Right lobe of liver (tissue), 6 donors: ENCODE data around the gene BBS2. TPM values are rescaled to one million over a fixed set of nuclear protein-coding genes. Genes with fewer than 3 reads are reported as not detected.

Experiments
- ATAC-seq, 4 donors: fragments of 200-7000 bp; cut with Tn5 transposase; one replicate each; pipeline ENCODE4 v1.9.1; 2020; ENCODE audit warnings: mild to moderate bottlenecking in 4 of 4, moderate library complexity in 4 of 4
- DNase-seq, 3 donors: peaks; one replicate each; pipeline ENCODE4 v3.0.0-alpha.2; 2020
- H3K27ac ChIP-seq, 3 donors: fragments of 200-600 bp; one replicate each; pipeline ENCODE4 v1.8.0; 2022
- H3K27me3 ChIP-seq, 2 donors: fragments of 200-600 bp; one replicate each; pipeline ENCODE4 v1.8.0; 2022
- H3K36me3 ChIP-seq, 4 donors: fragments of 200-600 bp; sonication (generic) in 1 of 4; one replicate each; pipeline versions ENCODE4 v1.5.1 to v1.8.0; 2017 to 2022; ENCODE audit warnings: control low read depth in 1 of 4
- H3K4me1 ChIP-seq, 4 donors: fragments of 200-600 bp; sonication (generic) in 1 of 4; one replicate each; pipeline versions ENCODE4 v1.5.1 to v1.8.0; 2017 to 2022; ENCODE audit warnings: control low read depth in 1 of 4
- H3K4me3 ChIP-seq, 3 donors: fragments of 200-600 bp; one replicate each; pipeline ENCODE4 v1.8.0; 2022
- H3K9me3 ChIP-seq, 4 donors: fragments of 200-600 bp; sonication (generic) in 1 of 4; one replicate each; pipeline versions ENCODE4 v1.5.1 to v1.8.0; 2017 to 2022; ENCODE audit warnings: control low read depth in 1 of 4
- POLR2A ChIP-seq: fragments of 450-650 bp; IDR thresholded peaks from one replicate; pipeline ENCODE4 v1.6.1; 2017; ENCODE audit warnings: antibody characterized with exemption, mild to moderate bottlenecking
- WGBS: methylation state at CpG from one replicate; pipeline ENCODE4 v1.1.6; 2018; ENCODE audit warnings: low coverage, low lambda C conversion rate; ENCODE audit not compliant: insufficient coverage; ENCODE audit errors: missing lambda C conversion rate; 5-methylcytosine and 5-hydroxymethylcytosine counted together
- intact Hi-C, 2 donors: fragments of 100-400 bp; cut with DNase I; formaldehyde crosslinking; loops; one replicate each; pipeline versions ENCODE4 v1.11.2 to v1.14.1; 2022
- total RNA-seq, 6 experiments: library from RNA; depleted of rRNA in 2 of 6; stranded (reverse); fragments of >200 nt in 2 of 6; fragmentation: NEBNext Ultra II Directional in 3 of 6; extraction: Animal tissue kit (Norgen Biotek cat#: 25700) in 3 of 6; gene quantifications; one replicate each; pipeline versions ENCODE4 v1.1.0 to v1.2.4, GENCODE V29; 2016 to 2023
- TF ChIP-seq, protein P1 (sequence below), 4 donors: fragments of 200-600 bp in 3 of 4; fragments of 450-650 bp in 1 of 4; IDR thresholded peaks; one replicate each; pipeline versions ENCODE4 v1.5.1 to v1.8.0; 2016 to 2022; ENCODE audit warnings: antibody characterized with exemption in 4 of 4, mild to moderate bottlenecking in 2 of 4
- donor health status: DM: no; HTN: yes; CAD: no.
- donor health status: DM: no; HTN: no; CAD: no.
- donor health status: DM: no; HTN: no; CAD: no.
- donor health status: DM: no; HTN: yes; CAD: no.
- donor health status: DM: no; HTN: yes; CAD: no.

The BBS2 gene
- total RNA-seq, 6 experiments from 2014 or later, result 5.6 to 18.4 (median 10.5) TPM

DNA sequence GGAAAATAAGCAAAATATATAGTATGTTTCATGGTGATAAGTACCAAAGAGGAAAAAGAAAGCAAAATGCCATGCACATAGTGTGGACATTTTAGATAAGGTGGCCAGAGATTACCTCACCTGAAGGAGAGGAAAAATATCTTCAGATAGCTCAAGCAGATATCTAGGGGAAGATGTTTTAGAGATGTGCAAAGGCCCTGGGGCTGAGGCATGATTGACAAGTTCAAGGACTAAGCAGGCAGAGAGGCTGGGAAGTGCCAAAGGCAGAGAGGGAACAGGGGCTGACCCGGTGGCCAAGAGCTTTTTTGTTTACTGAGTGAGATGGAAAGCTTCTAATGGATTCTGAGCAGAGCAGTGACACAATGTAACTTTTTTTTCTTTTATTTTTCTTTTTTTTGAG lies 40.6 kb upstream of the BBS2 start:
- 55% methylated on average over 1 of the region's 1 CpG for WGBS
- Histone ChIP-seq H3K4me3 (no peak overlapping the region), H3K9me3 (no peaks in the 10 kb centered on the region), H3K4me1 (no peaks in the 10 kb centered on the region), H3K27me3 (no peaks in the 10 kb centered on the region), H3K36me3 (no peaks in the 10 kb centered on the region), H3K27ac (no peak overlapping the region)
- DNase-seq (no peak), ATAC-seq (no peak)
- no peak for TF ChIP-seq POLR2A
- TF ChIP-seq, protein P1, sequence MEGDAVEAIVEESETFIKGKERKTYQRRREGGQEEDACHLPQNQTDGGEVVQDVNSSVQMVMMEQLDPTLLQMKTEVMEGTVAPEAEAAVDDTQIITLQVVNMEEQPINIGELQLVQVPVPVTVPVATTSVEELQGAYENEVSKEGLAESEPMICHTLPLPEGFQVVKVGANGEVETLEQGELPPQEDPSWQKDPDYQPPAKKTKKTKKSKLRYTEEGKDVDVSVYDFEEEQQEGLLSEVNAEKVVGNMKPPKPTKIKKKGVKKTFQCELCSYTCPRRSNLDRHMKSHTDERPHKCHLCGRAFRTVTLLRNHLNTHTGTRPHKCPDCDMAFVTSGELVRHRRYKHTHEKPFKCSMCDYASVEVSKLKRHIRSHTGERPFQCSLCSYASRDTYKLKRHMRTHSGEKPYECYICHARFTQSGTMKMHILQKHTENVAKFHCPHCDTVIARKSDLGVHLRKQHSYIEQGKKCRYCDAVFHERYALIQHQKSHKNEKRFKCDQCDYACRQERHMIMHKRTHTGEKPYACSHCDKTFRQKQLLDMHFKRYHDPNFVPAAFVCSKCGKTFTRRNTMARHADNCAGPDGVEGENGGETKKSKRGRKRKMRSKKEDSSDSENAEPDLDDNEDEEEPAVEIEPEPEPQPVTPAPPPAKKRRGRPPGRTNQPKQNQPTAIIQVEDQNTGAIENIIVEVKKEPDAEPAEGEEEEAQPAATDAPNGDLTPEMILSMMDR (IDR thresholded peaks at IDR 0.05), result no peak
- intact Hi-C loops, result no loop called here

DNA sequence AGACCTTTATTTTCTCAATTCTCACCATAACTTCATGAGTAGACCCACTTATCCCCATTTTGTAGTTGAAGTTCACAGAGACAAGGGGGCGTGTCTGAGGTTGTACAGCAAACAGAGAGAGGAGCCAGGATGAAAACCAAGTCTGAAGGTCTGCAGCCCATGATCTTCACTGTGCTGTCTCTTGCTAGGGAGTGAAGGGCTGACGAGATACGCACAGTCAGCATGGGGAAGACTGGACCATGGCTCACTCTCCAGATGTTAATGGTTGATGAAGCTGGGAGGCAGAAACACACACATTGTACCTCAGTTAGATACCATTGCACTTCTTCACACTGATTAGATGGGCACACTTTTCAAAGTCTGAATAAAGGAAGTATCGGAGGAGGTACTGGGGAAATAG lies 39.3 kb upstream of the BBS2 start:
- ATAC-seq, result no peak
- Histone ChIP-seq H3K4me1 (no peaks in the 10 kb centered on the region), H3K36me3 (no peaks in the 10 kb centered on the region), H3K4me3 (no peak overlapping the region), H3K27ac (no peak overlapping the region), H3K9me3 (no peaks in the 10 kb centered on the region), H3K27me3 (no peaks in the 10 kb centered on the region)
- no peak for DNase-seq
- TF ChIP-seq, protein P1 (IDR thresholded peaks at IDR 0.05), result no peak
- no peak for TF ChIP-seq POLR2A
- intact Hi-C loops, result no loop called here
- 85% methylated on average over 4 of the region's 4 CpGs for WGBS

DNA sequence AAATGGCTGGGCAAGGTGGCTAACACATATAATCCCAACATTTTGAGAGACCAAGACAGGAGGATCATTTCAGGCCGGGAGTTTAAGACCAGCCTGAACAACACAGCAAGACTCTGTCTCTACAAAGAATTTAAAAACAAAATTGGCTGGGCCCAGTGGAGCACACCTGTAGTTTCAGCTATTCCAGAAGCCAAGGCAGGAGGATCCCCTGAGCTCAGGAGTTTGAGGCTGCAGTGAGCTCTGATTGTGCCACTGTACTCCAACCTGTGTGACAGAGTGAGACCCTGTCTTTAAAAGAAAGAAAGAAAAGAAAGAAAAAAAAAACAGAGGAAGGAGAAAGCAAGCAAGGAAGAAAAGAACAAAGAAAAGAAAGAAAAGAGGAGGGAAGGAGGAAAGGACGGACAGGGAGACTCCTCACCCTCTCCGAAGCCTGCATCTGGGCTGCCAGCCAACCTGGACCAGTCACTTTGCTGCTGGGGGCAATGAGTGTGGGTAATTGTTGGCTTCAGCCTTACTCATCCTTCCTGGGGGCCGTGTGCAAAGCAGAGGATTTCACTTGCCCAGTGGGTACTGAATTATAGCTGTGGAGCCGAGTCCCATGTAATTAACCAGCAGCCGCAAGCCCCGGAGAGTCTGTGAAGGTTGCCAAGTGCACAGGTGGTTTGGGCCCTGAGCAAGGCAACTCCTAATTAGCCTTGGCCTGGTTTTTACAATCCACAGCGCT lies 38.4 kb upstream of the BBS2 start:
- H3K4me1 ChIP-seq, result no peaks in the 10 kb centered on the region
- DNase-seq (no peak), ATAC-seq (no peak)
- no peaks in the 10 kb centered on the region for H3K36me3 ChIP-seq
- H3K27ac ChIP-seq, result no peak overlapping the region
- no peaks in the 10 kb centered on the region for H3K9me3 ChIP-seq
- no peak overlapping the region for H3K4me3 ChIP-seq
- no peaks in the 10 kb centered on the region for H3K27me3 ChIP-seq
- intact Hi-C loops, result no loop called here
- TF ChIP-seq, protein P1 (IDR thresholded peaks at IDR 0.05), result no peak
- TF ChIP-seq POLR2A, result no peak
- WGBS, result 90% methylated on average over 1 of the region's 8 CpGs

DNA sequence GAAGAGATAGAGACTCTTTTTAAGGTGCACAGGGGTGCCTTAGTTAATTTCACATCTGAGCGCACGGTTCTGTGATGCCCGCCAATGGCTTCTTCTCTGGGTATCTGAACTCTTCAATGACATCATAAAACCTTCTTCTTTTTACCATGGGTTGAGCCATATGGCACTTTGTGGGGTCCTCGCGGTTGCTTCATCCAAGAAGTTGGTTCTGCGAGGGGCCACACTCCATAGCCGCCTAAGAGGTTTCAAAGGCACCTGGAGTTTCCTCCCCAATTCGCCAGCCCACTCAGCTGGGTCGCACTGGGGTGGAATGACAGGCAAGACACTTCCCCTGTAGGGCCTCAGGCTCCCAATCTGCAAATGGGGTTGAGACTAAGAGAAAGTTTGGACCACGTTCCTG lies 34.6 kb upstream of the BBS2 start:
- intact Hi-C loops, result no loop called here
- ATAC-seq, result no peak
- DNase-seq, result no peak
- H3K36me3 ChIP-seq, result no peaks in the 10 kb centered on the region
- H3K4me3 ChIP-seq, result no peak overlapping the region
- H3K4me1 ChIP-seq, result peaks cover 0 to 21% (median 8%) of the 10 kb centered on the region in 4 donors
- no peak overlapping the region for H3K27ac ChIP-seq
- TF ChIP-seq, protein P1 (IDR thresholded peaks at IDR 0.05), result no peak
- no peak for TF ChIP-seq POLR2A
- H3K9me3 ChIP-seq, result no peaks in the 10 kb centered on the region
- WGBS, result 95% methylated on average over 6 of the region's 10 CpGs
- H3K27me3 ChIP-seq, result no peaks in the 10 kb centered on the region
